GM19324 (cell line): ENCODE measurements around the gene SMPD3.

Experiments
- ATAC-seq: cut with Tn5 transposase; IDR thresholded peaks from one replicate; pipeline ENCODE4 v1.9.1; 2021; ENCODE audit warnings: mild to moderate bottlenecking, moderate library complexity; ENCODE audit not compliant: unreplicated experiment, low FRiP score

The SMPD3 gene

GRCh38 chr16:68386628-68387027 lies 61.7 kb downstream of the SMPD3 start:
- ATAC-seq: no peak

DNA sequence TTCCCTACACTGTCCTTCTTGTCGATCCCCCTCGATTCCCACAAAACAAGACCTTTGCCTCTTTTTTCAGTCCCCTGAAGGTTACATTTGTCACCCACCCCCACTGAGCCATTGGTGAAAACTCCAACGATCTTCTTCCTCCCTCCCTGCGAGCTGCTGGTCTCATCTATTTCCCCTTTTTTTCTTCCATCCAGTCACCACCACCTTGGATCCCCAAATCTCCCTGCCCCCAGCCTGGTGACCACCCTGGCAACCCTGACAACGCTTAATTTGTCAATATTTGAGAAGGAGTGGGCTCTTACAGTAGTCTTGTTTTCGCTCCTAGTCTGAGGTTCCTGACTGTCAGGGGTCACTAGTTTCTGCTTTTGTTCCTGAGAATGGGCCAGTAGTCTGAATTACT lies 62.9 kb downstream of the SMPD3 start:
- no peak for ATAC-seq

DNA sequence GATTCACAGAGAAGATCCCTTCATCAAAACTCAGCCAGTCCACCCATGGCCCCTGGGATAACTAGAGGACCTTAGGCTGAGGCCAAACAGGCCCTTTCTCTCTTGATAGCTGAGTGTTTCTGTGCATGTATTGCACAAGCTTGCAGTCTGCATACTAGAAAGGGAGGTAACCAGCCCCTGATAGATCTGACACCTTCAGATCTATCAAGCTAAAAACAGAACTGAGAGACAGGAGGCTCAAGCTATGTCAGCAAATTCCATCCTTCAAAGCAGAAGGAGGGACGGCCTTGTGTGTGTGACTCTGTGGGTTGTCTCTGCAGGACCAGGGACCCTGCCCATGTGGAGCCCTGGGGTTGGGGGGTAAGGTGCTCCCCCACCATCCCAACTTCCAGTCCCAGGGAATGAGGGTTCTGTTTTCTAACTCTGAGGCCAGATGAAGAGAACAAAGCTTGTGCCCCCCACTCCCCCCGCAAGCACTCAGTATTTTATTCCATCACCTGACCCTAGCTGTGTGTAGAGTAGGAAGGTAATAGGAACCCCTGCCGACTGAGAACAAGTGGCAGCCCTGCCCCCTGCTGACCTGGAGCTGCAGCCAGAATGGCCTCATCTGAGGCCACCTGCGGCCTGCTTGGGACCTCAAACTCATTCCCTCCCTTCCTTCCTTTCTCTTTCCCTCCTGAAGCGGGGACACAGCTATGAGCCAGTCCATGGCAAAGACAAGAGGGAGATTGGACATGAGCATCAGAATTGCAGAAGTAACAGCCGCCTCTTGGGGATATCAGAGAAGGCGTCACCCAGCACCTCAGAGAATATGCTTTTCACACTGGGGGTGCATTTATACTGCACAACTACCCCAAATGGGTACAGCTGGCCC lies 63.8 kb downstream of the SMPD3 start:
- ATAC-seq: no peak

DNA sequence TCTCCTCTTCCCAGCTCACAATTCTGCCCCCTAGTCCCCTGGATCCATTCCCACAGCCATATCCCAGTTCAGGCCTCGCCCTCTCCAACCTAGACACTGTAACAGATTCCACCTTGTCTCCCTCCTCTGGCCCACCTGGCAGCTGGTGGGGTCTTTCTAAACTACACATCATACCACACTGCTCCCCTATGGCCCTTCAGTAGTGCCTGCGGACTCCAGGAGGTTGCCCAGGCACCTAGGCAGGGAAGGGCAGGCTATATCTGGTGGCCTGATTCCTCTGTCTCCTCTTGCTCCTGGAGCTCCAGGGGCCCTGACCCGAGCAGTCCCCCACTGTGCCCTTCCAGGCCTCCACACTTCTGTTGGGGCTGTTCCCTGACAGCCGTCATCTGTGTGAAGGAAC lies 64.5 kb downstream of the SMPD3 start:
- ATAC-seq: no peak

DNA sequence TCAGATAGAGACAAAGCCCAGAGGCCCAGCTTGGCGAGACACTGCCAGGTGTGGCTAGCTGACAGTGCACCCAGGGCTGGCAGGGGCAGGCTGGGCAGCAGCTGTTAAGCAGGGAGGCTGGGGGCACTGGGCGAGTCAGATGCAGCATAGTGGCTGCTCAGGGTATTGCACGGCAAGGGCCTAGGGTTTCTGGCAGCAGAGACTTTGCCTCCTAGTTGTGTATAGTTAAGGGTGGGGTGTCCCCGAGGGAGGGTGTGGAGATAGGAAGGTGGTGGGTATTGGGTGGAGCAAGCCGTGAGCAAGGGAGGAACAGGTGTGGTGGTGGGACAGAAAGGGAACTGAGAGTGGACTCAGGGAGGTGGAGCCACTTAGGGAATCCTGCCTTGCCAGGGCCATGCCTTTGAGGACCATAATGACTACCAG lies 66.0 kb downstream of the SMPD3 start:
- no peak for ATAC-seq

DNA sequence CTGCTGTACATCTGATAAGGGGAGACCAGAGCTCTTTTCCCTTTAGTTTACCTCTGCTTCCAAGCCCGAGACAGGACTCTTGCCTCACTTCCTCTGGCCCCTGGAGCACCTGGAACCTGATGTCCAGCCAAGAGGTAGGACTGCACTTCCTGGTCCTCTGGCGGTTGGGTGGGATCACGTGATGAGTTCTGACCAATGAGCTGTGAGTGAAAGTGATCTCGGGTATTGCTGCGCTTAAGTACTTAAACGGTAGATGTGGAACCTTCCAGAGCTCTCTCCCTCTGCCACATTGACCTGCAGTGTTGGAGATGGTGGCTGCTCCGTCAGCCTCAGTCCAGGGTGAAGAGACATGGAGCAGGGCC lies 67.0 kb downstream of the SMPD3 start:
- no peak for ATAC-seq

DNA sequence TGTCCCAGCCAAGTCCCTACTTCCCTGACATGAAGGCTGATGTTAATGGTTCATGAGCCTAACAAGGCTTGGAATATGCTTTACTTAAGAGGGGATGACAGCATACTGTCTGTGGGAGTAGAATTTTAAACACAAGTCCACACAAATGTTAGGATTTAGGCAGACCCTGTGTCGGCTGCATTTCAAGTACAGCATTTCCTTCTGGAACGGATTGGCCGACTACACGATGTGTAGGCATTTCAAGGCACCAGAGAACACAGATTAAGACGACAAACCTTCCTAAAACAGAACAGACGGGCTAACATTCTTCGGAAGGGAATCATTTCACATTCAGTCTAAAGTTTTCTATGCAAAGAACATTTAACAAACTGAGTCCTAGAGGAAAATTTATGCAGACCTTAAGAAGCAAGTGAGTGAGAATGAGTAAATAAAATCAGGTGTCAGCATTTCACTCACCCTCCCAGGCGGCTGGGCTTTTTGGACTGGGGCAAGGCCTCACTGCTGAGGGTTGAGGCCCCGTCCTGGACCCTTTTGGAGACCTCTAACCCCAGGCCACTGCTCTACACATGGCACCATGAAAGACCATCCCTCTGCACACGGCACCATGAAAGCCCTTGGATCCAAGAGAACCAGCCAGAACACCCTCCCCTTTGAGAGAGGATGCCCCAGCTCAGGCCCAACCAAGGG lies 67.5 kb downstream of the SMPD3 start:
- ATAC-seq: no peak

DNA sequence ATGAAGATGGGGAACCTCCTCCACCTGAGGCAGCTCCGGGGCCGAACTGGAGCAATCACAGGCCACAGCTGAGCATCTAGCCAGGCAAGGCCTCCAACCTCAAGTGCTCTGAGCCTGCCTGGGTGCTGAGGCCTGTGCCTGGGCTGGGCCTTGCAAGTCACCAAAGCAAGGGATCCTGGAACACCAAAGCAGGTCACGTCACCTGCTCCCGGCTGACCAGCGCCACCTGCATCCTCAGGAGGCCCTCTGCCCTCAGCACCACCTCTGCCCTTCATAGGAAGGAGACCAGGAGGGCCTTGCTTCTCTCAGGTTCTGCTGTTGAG lies 68.0 kb downstream of the SMPD3 start:
- no peak for ATAC-seq

DNA sequence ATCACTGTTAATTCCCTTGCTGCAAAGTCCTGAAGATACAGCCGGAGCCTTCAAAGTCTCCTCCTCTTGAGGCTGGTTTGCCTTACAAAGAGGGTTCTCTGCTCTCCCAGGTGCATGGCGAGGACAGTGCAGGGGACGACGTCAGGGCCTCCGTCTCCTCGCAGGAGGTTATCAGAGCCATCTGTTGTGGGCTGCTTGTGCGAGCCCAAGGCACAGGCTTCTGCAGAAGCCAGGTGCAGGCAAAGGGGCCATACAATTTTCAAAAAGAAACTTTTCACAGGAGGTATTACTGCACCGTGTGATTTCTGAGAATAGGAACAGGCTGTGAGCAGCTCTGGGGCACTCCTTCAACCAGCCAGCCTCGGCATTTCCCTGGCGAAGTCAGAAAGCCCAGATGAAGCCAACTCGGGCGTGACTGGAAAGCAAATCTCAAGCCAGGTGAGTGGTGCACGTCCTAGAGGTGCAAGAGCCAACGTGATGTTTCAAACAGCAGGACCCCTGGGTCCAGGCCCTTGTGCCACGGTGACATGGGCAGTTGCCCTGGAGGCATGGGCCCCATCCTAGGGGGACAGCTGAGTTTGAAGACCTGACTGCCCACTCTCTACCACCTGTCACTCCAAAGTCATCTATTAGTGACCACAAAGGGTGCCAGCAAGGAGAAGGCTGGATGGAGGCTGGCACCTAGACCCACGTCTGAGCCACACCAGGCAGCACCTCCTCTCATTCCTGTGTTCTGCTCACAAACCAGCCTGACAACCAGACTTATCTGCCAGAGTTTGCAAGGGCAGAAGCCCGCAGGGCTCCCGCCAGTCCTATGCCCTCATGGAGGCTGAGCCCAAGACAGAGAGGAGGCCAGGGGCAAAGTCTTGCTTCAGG lies 68.6 kb downstream of the SMPD3 start:
- no peak for ATAC-seq

GRCh38 chr16:68378436-68379415 lies 69.6 kb downstream of the SMPD3 start:
- no peak for ATAC-seq

- ATAC-seq: no peak
Measured at GRCh38 chr16:68377667-68378393, 70.5 kb downstream of the SMPD3 start.

- ATAC-seq: no peak
Measured at GRCh38 chr16:68377221-68377620, 71.1 kb downstream of the SMPD3 start.

DNA sequence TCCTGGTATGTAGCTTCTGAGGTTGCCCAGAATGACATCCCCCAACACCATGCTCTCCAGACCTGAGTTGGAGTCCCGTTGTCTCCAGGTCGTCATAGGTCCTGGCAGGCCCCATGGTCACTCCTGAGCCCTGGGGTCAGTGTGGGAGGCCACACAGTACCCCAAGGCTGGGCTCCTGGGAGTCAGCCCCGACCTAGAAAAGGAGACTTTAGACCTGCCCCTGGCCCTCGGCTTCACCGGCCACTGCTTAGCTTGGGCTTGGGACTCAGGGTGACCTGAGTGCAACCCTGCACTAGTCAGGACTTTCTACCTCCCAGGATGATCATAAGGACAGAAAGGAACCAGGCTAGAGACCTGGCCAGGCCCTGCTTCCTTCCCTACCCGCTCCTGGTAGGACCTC lies 71.7 kb downstream of the SMPD3 start:
- no peak for ATAC-seq

GRCh38 chr16:68375801-68376536 lies 72.3 kb downstream of the SMPD3 start:
- no peak for ATAC-seq

DNA sequence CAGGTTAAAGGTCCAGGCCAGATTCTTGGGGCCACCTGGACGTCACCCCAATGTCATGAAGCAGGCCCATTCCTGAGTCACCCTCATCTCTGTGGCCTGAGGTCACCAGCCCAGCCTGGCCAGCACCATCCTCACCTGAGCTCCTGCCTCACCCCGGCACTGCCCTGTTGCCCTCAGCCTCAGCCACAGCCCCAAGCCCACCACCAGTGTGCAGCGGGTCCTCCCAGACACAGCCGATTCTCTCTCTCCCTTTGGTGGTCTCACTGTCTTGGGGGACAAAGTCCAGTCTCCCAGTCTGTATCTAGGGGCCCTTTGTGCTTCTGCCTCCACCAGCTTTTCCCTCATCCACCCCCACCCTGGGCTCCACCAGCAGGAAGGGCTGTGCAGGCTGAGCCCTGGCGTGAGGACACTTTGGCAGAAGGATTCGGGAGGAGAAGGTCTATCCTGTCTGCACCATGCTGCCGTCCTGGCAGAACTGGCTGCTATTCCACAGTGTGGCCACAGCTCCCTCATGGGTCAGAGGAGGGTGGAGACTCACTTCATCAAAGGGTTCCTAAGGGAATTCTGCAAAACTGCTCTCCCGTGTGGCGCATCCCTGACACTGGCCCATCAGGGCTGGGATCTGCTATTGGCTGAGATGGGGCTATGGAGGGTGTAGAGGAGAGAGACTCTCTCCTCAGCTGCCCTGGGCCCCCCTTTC lies 73.2 kb downstream of the SMPD3 start:
- no peak for ATAC-seq

GRCh38 chr16:68374246-68374805 lies 74.0 kb downstream of the SMPD3 start:
- no peak for ATAC-seq

DNA sequence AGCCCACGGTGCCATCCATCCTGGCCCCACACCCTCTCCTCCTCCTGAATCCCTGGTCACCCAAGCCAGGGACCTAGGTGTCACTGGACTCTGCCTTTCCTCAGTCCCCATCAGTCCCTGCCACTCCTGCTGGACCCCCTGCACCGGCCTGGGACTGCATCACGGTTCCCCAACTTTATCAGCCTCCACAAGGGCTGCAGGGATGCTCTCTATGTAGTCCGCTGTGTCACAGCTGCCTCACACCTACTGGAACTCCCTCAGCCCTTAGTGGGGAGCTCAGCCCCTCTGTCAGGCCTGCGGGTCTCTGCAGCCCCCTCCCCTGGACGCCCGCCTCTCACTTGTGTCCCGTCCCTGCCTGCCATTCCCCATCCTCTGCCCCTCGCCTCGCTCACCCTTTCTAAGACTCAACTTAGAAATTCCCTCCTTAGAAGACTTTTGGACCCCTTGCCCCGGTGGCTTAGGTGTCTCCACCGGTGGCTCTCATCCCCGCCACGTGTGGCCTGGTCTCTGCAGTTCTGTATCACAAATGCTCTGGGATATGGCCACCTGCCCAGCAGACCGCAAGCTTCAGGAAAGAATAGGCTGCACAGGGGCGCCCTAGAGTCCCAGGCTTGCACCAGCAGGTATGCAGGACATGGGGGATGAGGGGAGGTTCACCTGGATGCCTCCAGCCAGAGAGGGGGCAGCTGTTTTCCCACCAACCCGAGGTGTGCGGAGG lies 74.6 kb downstream of the SMPD3 start:
- ATAC-seq: no peak
